GM23338 (cell line): ENCODE measurements around the gene ADGRG1. TPM values are rescaled to one million over a fixed set of nuclear protein-coding genes. Genes with fewer than 3 reads are reported as not detected.

Experiments
- ATAC-seq: fragments of 200-7000 bp; cut with Tn5 transposase; 3 replicates; pipeline ENCODE4 v1.9.1; 2020
- DNase-seq: peaks from one replicate; pipeline ENCODE4 v3.0.0-alpha.2; 2015; ENCODE audit warnings: low spot score
- H2AFZ ChIP-seq: fragments of 200-600 bp; sonication (generic); 2 replicates; pipeline ENCODE4 v1.8.0; 2016; ENCODE audit warnings: antibody characterized with exemption, mild to moderate bottlenecking, moderate library complexity
- H3F3A ChIP-seq: fragments of 200-600 bp; sonication (generic); replicated peaks from 2 replicates; pipeline ENCODE4 v1.8.0; 2017; ENCODE audit warnings: antibody characterized with exemption, mixed run types, low read depth
- H3K27ac ChIP-seq: fragments of 200-600 bp; sonication (generic); 2 replicates; pipeline ENCODE4 v1.6.1; 2016; ENCODE audit warnings: low read depth
- H3K27me3 ChIP-seq: fragments of 200-600 bp; sonication (generic); 2 replicates; pipeline ENCODE4 v1.8.0; 2016; ENCODE audit warnings: mild to moderate bottlenecking, mixed run types, moderate library complexity; ENCODE audit not compliant: insufficient read depth
- H3K36me3 ChIP-seq: fragments of 200-600 bp; sonication (generic); 2 replicates; pipeline ENCODE4 v1.8.0; 2016; ENCODE audit warnings: mild to moderate bottlenecking; ENCODE audit not compliant: insufficient read depth
- H3K4me1 ChIP-seq: fragments of 200-600 bp; sonication (generic); 2 replicates; pipeline ENCODE4 v1.8.0; 2016; ENCODE audit warnings: mild to moderate bottlenecking, moderate library complexity; ENCODE audit not compliant: insufficient read depth
- H3K4me2 ChIP-seq: fragments of 200-600 bp; sonication (generic); 2 replicates; pipeline ENCODE4 v1.7.1; 2017; ENCODE audit warnings: mixed run types
- H3K4me3 ChIP-seq: fragments of 200-600 bp; sonication (generic); 2 replicates; pipeline ENCODE4 v1.6.1; 2016; ENCODE audit warnings: mixed run types
- H3K79me2 ChIP-seq: fragments of 200-600 bp; sonication (generic); replicated peaks from 2 replicates; pipeline ENCODE4 v1.8.0; 2017; ENCODE audit warnings: mild to moderate bottlenecking; ENCODE audit not compliant: insufficient read depth
- H3K9me2 ChIP-seq: fragments of 200-600 bp; sonication (generic); 2 replicates; pipeline ENCODE4 v1.8.0; 2017; ENCODE audit not compliant: insufficient read depth
- H4K20me1 ChIP-seq: fragments of 200-600 bp; sonication (generic); replicated peaks from 2 replicates; pipeline ENCODE4 v1.8.0; 2017; ENCODE audit warnings: mild to moderate bottlenecking; ENCODE audit not compliant: insufficient read depth
- H3K27ac Mint-ChIP-seq: 2 replicates; pipeline ENCODE4 v1.8.0; 2020; ENCODE audit warnings: inconsistent platforms, mild to moderate bottlenecking, moderate library complexity, mixed read lengths
- H3K27me3 Mint-ChIP-seq: 3 replicates; pipeline ENCODE4 v1.8.0; 2022; ENCODE audit warnings: low read depth, mild to moderate bottlenecking, moderate library complexity, mixed read lengths, inconsistent platforms; ENCODE audit not compliant: insufficient read depth, poor library complexity
- H3K36me3 Mint-ChIP-seq: 3 replicates; pipeline ENCODE4 v1.8.0; 2021; ENCODE audit warnings: low read depth, mild to moderate bottlenecking, inconsistent platforms, moderate library complexity, mixed read lengths
- H3K4me1 Mint-ChIP-seq: 3 replicates; pipeline ENCODE4 v1.8.0; 2020; ENCODE audit warnings: mild to moderate bottlenecking, inconsistent platforms, mixed read lengths
- H3K4me3 Mint-ChIP-seq: 3 replicates; pipeline ENCODE4 v1.8.0; 2021; ENCODE audit warnings: moderate library complexity, mild to moderate bottlenecking, inconsistent platforms, mixed read lengths
- H3K9me3 Mint-ChIP-seq: 3 replicates; pipeline ENCODE4 v1.8.0; 2020; ENCODE audit warnings: moderate library complexity, mild to moderate bottlenecking, inconsistent platforms, mixed read lengths
- CREB1 ChIP-seq: fragments of 250-450 bp; sonication (Bioruptor Pico); IDR thresholded peaks from 2 replicates; pipeline ENCODE4 v1.5.0; 2020; ENCODE audit warnings: low read depth, mild to moderate bottlenecking, moderate library complexity
- CTCF ChIP-seq, 2 experiments: fragments of 200-600 bp in 1 of 2; sonication (generic) in 1 of 2; conservative IDR thresholded peaks; 2 replicates each; pipeline versions ENCODE4 v1.5.1 to v1.6.1; 2016 to 2017; ENCODE audit warnings: antibody characterized with exemption in 2 of 2, low read depth in 2 of 2, mild to moderate bottlenecking in 2 of 2, moderate library complexity in 1 of 2
- EZH2 ChIP-seq: fragments of 200-600 bp; sonication (generic); IDR thresholded peaks from one replicate; pipeline ENCODE4 v1.8.0; 2017; ENCODE audit warnings: antibody characterized with exemption, mild to moderate bottlenecking, low read depth; ENCODE audit not compliant: unreplicated experiment
- EZH2phosphoT487 ChIP-seq: fragments of 200-600 bp; sonication (generic); IDR thresholded peaks from one replicate; pipeline ENCODE4 v1.8.1; 2018; ENCODE audit warnings: antibody characterized with exemption; ENCODE audit not compliant: unreplicated experiment
- JUNB ChIP-seq: IDR thresholded peaks from one replicate; pipeline ENCODE4 v1.6.1; 2016; ENCODE audit warnings: antibody characterized with exemption; ENCODE audit not compliant: unreplicated experiment
- NANOG ChIP-seq: IDR thresholded peaks from 2 replicates; pipeline ENCODE4 v1.6.1; 2016; ENCODE audit warnings: antibody characterized with exemption, borderline replicate concordance
- POLR2AphosphoS5 ChIP-seq: IDR thresholded peaks from 2 replicates; pipeline ENCODE4 v1.6.1; 2016; ENCODE audit warnings: antibody characterized with exemption, low read depth
- REST ChIP-seq: IDR thresholded peaks from one replicate; pipeline ENCODE4 v1.6.1; 2018; ENCODE audit warnings: antibody characterized with exemption; ENCODE audit not compliant: unreplicated experiment
- STAT1 ChIP-seq: IDR thresholded peaks from one replicate; pipeline ENCODE4 v1.6.1; 2016; ENCODE audit warnings: antibody characterized with exemption; ENCODE audit not compliant: unreplicated experiment
- ZNF114 ChIP-seq: fragments of 250-450 bp; sonication (Bioruptor Pico); IDR thresholded peaks from 2 replicates; pipeline ENCODE4 v1.5.0; 2020; ENCODE audit warnings: mild to moderate bottlenecking, moderate library complexity
- ZNF331 ChIP-seq: fragments of 250-450 bp; sonication (Bioruptor Pico); IDR thresholded peaks from 2 replicates; pipeline ENCODE4 v1.5.0; 2020; ENCODE audit warnings: low read depth, mild to moderate bottlenecking, moderate library complexity
- polyA plus RNA-seq: library from polyadenylated mRNA; unstranded; fragments of >200 nt; fragmentation: Nextera tagmentation; extraction: Ambion mirVana; gene quantifications from 2 replicates; pipeline ENCODE4 v1.2.1, GENCODE V29; 2016
- total RNA-seq: library from RNA; depleted of rRNA; stranded (reverse); fragments of >200 nt; shearing (Covaris generic); gene quantifications from 2 replicates; pipeline ENCODE4 v1.2.3, GENCODE V29; 2014
- TF ChIP-seq, protein P1 (sequence below): fragments of 250-450 bp; sonication (Bioruptor Pico); IDR thresholded peaks from 2 replicates; pipeline ENCODE4 v1.5.0; 2020; ENCODE audit warnings: mild to moderate bottlenecking, moderate library complexity
- TF ChIP-seq, protein P2 (sequence below): IDR thresholded peaks from 2 replicates; pipeline ENCODE4 v1.6.1; 2016; ENCODE audit warnings: antibody characterized with exemption

The ADGRG1 gene
- total and polyA plus RNA-seq, 2 experiments from 2014 or later = 0.14 to 0.47 TPM

DNA sequence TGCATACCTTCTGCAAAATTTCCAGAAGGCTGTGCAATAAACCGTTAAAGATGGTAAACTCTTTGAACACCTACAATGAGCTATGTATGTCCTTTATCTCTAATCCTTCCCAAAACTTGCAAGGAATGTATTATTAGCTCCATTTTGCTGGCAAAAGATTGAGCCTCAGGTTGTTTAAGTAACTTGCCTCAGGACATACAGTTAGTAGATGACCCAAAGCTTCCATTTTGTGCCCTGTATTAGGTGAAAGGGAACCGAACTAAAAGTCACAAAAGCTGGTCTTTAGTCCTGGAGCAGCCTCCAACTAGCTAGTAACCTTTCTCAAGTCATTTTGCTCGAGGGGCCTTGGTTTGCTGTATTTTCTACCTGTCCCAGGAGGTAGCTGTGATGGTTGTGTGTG is 44.0 kb downstream of the ADGRG1 start:
- DNase-seq (no peak), ATAC-seq (no peak)
- Mint-ChIP-seq H3K9me3 (no peaks in the 10 kb centered on the region; the same call in none of the 3 replicates), H3K27ac (no peak overlapping the region), H3K27me3 (peaks cover 7% of the 10 kb centered on the region), H3K4me3 (no peak overlapping the region), H3K4me1 (peaks cover 18% of the 10 kb centered on the region), H3K36me3 (no peaks in the 10 kb centered on the region)
- Histone ChIP-seq H3K4me1 (peaks cover 13% of the 10 kb centered on the region), H3K4me3 (no peak overlapping the region), H2AFZ (no peak overlapping the region), H3K79me2 (no peaks in the 10 kb centered on the region), H4K20me1 (no peaks in the 10 kb centered on the region), H3F3A (no peaks in the 10 kb centered on the region), H3K9me2 (no peaks in the 10 kb centered on the region), H3K4me2 (no peak overlapping the region), H3K36me3 (no peaks in the 10 kb centered on the region), H3K27me3 (no peaks in the 10 kb centered on the region), H3K27ac (no peak overlapping the region)
- TF ChIP-seq ZNF114 (CRISPR knock-in tag) = no peak
- TF ChIP-seq EZH2 = no peak
- TF ChIP-seq POLR2AphosphoS5 = no peak
- no peak for TF ChIP-seq EZH2phosphoT487
- TF ChIP-seq STAT1 = no peak
- TF ChIP-seq JUNB = no peak
- TF ChIP-seq NANOG = no peak
- TF ChIP-seq, protein P1, sequence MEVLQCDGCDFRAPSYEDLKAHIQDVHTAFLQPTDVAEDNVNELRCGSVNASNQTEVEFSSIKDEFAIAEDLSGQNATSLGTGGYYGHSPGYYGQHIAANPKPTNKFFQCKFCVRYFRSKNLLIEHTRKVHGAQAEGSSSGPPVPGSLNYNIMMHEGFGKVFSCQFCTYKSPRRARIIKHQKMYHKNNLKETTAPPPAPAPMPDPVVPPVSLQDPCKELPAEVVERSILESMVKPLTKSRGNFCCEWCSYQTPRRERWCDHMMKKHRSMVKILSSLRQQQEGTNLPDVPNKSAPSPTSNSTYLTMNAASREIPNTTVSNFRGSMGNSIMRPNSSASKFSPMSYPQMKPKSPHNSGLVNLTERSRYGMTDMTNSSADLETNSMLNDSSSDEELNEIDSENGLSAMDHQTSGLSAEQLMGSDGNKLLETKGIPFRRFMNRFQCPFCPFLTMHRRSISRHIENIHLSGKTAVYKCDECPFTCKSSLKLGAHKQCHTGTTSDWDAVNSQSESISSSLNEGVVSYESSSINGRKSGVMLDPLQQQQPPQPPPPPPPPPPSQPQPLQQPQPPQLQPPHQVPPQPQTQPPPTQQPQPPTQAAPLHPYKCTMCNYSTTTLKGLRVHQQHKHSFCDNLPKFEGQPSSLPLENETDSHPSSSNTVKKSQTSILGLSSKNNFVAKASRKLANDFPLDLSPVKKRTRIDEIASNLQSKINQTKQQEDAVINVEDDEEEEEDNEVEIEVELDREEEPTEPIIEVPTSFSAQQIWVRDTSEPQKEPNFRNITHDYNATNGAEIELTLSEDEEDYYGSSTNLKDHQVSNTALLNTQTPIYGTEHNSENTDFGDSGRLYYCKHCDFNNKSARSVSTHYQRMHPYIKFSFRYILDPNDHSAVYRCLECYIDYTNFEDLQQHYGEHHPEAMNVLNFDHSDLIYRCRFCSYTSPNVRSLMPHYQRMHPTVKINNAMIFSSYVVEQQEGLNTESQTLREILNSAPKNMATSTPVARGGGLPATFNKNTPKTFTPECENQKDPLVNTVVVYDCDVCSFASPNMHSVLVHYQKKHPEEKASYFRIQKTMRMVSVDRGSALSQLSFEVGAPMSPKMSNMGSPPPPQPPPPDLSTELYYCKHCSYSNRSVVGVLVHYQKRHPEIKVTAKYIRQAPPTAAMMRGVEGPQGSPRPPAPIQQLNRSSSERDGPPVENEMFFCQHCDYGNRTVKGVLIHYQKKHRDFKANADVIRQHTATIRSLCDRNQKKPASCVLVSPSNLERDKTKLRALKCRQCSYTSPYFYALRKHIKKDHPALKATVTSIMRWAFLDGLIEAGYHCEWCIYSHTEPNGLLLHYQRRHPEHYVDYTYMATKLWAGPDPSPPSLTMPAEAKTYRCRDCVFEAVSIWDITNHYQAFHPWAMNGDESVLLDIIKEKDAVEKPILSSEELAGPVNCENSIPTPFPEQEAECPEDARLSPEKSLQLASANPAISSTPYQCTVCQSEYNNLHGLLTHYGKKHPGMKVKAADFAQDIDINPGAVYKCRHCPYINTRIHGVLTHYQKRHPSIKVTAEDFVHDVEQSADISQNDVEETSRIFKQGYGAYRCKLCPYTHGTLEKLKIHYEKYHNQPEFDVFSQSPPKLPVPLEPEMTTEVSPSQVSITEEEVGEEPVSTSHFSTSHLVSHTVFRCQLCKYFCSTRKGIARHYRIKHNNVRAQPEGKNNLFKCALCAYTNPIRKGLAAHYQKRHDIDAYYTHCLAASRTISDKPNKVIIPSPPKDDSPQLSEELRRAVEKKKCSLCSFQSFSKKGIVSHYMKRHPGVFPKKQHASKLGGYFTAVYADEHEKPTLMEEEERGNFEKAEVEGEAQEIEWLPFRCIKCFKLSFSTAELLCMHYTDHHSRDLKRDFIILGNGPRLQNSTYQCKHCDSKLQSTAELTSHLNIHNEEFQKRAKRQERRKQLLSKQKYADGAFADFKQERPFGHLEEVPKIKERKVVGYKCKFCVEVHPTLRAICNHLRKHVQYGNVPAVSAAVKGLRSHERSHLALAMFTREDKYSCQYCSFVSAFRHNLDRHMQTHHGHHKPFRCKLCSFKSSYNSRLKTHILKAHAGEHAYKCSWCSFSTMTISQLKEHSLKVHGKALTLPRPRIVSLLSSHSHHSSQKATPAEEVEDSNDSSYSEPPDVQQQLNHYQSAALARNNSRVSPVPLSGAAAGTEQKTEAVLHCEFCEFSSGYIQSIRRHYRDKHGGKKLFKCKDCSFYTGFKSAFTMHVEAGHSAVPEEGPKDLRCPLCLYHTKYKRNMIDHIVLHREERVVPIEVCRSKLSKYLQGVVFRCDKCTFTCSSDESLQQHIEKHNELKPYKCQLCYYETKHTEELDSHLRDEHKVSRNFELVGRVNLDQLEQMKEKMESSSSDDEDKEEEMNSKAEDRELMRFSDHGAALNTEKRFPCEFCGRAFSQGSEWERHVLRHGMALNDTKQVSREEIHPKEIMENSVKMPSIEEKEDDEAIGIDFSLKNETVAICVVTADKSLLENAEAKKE (CRISPR knock-in tag) = no peak
- no peak for TF ChIP-seq CREB1
- TF ChIP-seq REST = no peak
- no peak for TF ChIP-seq CTCF (conservative IDR thresholded peaks at IDR 0.05; ENCODE audit: low read depth in 2 of 2)
- TF ChIP-seq ZNF331 (CRISPR knock-in tag) = no peak
- TF ChIP-seq, protein P2, sequence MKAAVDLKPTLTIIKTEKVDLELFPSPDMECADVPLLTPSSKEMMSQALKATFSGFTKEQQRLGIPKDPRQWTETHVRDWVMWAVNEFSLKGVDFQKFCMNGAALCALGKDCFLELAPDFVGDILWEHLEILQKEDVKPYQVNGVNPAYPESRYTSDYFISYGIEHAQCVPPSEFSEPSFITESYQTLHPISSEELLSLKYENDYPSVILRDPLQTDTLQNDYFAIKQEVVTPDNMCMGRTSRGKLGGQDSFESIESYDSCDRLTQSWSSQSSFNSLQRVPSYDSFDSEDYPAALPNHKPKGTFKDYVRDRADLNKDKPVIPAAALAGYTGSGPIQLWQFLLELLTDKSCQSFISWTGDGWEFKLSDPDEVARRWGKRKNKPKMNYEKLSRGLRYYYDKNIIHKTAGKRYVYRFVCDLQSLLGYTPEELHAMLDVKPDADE = no peak
